Mammary epithelial cell (primary cell): ENCODE results near the gene EVC2.

Source experiments
- EZH2 ChIP-seq: IDR thresholded peaks from 2 replicates; pipeline ENCODE4 v1.6.1; 2012; ENCODE audit warnings: low read length, inconsistent platforms, borderline replicate concordance
- TF ChIP-seq, protein P1 (sequence below), 2 donors: IDR thresholded peaks in 1 of 2; conservative IDR thresholded peaks in 1 of 2; 2 replicates each; pipeline ENCODE4 v1.5.1; 2011 to 2012; ENCODE audit warnings: inconsistent platforms in 2 of 2, low read length in 2 of 2, mild to moderate bottlenecking in 2 of 2, control low read depth in 1 of 2, low read depth in 1 of 2; ENCODE audit not compliant: insufficient read depth in 1 of 2; ENCODE audit errors: extremely low read depth in 1 of 2

DNA sequence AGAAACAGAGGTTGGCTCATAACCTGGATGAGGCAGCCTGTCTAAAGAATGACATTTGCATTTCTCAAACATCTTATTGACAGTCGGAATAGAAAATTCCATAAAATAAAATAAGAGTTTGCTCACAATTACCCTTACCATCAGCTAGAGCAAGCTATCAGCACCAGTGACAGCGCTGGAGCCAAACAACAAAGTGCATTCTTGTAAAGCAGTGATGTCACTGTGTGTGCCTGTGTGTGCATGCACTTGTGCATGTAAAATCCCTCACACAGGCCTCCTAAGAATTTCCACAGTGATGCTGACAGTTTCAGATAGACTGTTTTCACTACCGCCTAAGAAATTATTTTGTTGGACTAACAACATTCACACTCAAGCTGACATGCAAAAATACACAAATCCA is 77.6 kb downstream of the EVC2 start:
- TF ChIP-seq, protein P1, sequence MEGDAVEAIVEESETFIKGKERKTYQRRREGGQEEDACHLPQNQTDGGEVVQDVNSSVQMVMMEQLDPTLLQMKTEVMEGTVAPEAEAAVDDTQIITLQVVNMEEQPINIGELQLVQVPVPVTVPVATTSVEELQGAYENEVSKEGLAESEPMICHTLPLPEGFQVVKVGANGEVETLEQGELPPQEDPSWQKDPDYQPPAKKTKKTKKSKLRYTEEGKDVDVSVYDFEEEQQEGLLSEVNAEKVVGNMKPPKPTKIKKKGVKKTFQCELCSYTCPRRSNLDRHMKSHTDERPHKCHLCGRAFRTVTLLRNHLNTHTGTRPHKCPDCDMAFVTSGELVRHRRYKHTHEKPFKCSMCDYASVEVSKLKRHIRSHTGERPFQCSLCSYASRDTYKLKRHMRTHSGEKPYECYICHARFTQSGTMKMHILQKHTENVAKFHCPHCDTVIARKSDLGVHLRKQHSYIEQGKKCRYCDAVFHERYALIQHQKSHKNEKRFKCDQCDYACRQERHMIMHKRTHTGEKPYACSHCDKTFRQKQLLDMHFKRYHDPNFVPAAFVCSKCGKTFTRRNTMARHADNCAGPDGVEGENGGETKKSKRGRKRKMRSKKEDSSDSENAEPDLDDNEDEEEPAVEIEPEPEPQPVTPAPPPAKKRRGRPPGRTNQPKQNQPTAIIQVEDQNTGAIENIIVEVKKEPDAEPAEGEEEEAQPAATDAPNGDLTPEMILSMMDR (conservative IDR thresholded peaks at IDR 0.05 in 1 of 2, IDR thresholded peaks at IDR 0.05 in 1 of 2; ENCODE audit: extremely low read depth in 1 of 2, insufficient read depth in 1 of 2, low read depth in 1 of 2, low read length in 2 of 2): no peak
- no peak for TF ChIP-seq EZH2
